22Rv1 (cell line): ENCODE data around the gene POLR3H.

Experiments
- ZFX ChIP-seq: fragments of 450-650 bp; IDR thresholded peaks from 2 replicates; pipeline ENCODE4 v1.6.1; 2017; ENCODE audit warnings: antibody characterized with exemption, borderline replicate concordance
- TF ChIP-seq, protein P1 (sequence below): fragments of 450-650 bp; IDR thresholded peaks from 2 replicates; pipeline ENCODE4 v1.5.1; 2017; ENCODE audit warnings: mild to moderate bottlenecking

DNA sequence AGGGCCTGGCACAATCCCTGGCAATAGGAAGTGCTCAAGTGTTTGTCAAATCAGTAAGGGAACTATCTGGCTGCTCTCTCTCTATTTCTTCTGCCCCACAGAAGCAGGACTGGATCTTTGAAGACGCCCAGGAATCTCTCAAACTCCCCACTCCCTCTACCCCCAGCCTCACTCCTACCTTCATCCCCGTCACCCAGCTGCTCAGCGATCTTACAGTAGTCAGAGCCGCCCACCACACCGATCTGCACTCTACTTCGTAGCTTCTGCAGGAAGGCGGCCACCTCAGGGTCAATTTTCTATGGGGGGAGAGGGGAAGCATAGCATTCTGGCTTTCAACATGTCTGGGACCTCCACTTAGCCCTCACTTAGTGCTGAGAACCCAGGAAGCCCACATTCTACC is 41.6 kb upstream of the POLR3H start:
- TF ChIP-seq, protein P1, sequence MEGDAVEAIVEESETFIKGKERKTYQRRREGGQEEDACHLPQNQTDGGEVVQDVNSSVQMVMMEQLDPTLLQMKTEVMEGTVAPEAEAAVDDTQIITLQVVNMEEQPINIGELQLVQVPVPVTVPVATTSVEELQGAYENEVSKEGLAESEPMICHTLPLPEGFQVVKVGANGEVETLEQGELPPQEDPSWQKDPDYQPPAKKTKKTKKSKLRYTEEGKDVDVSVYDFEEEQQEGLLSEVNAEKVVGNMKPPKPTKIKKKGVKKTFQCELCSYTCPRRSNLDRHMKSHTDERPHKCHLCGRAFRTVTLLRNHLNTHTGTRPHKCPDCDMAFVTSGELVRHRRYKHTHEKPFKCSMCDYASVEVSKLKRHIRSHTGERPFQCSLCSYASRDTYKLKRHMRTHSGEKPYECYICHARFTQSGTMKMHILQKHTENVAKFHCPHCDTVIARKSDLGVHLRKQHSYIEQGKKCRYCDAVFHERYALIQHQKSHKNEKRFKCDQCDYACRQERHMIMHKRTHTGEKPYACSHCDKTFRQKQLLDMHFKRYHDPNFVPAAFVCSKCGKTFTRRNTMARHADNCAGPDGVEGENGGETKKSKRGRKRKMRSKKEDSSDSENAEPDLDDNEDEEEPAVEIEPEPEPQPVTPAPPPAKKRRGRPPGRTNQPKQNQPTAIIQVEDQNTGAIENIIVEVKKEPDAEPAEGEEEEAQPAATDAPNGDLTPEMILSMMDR, result no peak
- TF ChIP-seq ZFX, result no peak
